Activated B cell treated with CpG ODN at 0.5 μM for 24 hours (primary cell): ENCODE measurements around the gene STRBP. TPM values are rescaled to one million over a fixed set of nuclear protein-coding genes. Genes with fewer than 3 reads are reported as not detected.
A peak's percentile ranks its signal among the peaks of the same experiment; 100 is the strongest.

Experiments
- ATAC-seq: fragments of 200-7000 bp; cut with Tn5 transposase; one replicate; pipeline ENCODE4 v1.10.0; 2021; ENCODE audit warnings: low read depth, mild to moderate bottlenecking, moderate library complexity
- CTCF ChIA-PET: fragments of 350-600 bp; sonication (Branson Sonifier 250); formaldehyde crosslinking; loops from one replicate; lab custom pipeline; 2021; ENCODE audit warnings: antibody characterized with exemption; lab: Charles Lee
- POLR2A ChIA-PET: fragments of 350-600 bp; sonication (Branson Sonifier 250); formaldehyde crosslinking; loops from one replicate; lab custom pipeline; 2021; ENCODE audit warnings: antibody characterized with exemption; lab: Charles Lee
- DNase-seq: peaks from one replicate; pipeline ENCODE4 v3.0.0; 2022
- H3K27ac Mint-ChIP-seq: one replicate; pipeline ENCODE4 v1.8.0; 2020; ENCODE audit warnings: mixed read lengths
- H3K27me3 Mint-ChIP-seq: one replicate; pipeline ENCODE4 v1.8.0; 2021; ENCODE audit warnings: mixed read lengths
- H3K36me3 Mint-ChIP-seq: one replicate; pipeline ENCODE4 v1.8.0; 2021; ENCODE audit warnings: low read depth, mixed read lengths
- H3K4me1 Mint-ChIP-seq: one replicate; pipeline ENCODE4 v1.8.0; 2021; ENCODE audit warnings: mixed read lengths
- H3K4me3 Mint-ChIP-seq: one replicate; pipeline ENCODE4 v1.8.0; 2020; ENCODE audit warnings: mild to moderate bottlenecking, mixed read lengths
- H3K9me3 Mint-ChIP-seq: one replicate; pipeline ENCODE4 v1.8.0; 2020; ENCODE audit warnings: mixed read lengths
- intact Hi-C: fragments of 100-400 bp; cut with micrococcal nuclease; formaldehyde crosslinking; loops from one replicate; pipeline ENCODE4 v1.15.1; 2024
- total RNA-seq: library from RNA; stranded (reverse); gene quantifications from 2 replicates; pipeline ENCODE4 v1.2.3, GENCODE V29; 2022
- TF ChIP-seq, protein P1 (sequence below): fragments of 200-600 bp; IDR thresholded peaks from one replicate; pipeline ENCODE4 v1.8.0; 2022; ENCODE audit warnings: antibody characterized with exemption, mild to moderate bottlenecking

The STRBP gene
- total RNA-seq, 1 donor from 2014 or later = 127 TPM

DNA sequence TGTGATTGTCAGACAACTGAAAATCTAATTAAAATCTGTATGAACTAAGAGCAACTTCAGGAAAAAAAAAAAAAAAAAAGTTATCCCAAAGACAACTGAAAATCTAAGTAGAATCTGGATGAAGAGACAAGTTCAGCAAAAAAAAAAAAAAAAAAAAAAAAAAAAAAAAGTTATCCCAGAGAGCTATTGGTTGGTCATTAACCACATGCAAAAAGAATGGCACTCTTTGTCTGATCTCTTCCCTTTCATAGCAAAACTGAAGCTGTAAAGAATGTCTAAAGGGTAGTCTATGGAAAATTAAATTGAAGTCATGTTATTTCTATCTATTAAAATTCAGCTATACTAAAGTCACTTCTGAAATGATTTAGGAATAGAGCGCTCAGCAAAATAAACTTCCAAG is 32.9 kb downstream of the STRBP start:
- Mint-ChIP-seq H3K27ac (peak overlapping the region; percentile 94), H3K27me3 (no peaks in the 10 kb centered on the region), H3K9me3 (no peaks in the 10 kb centered on the region), H3K4me3 (peak overlapping the region; percentile 69), H3K36me3 (peaks cover 29% of the 10 kb centered on the region), H3K4me1 (peaks cover 55% of the 10 kb centered on the region)
- ATAC-seq = no peak
- POLR2A ChIA-PET = interaction anchor here (0.6 to 8.0 kb wide), 20 partner anchors 10 to 400 kb away, joined by 3 to 85 read pairs (median 5); no protein-coding TSS in a partner anchor
- CTCF ChIA-PET = interaction anchor here (1.1 kb wide), 1 partner anchor 10 kb away, joined by 5 read pairs; no protein-coding TSS in a partner anchor
- TF ChIP-seq, protein P1, sequence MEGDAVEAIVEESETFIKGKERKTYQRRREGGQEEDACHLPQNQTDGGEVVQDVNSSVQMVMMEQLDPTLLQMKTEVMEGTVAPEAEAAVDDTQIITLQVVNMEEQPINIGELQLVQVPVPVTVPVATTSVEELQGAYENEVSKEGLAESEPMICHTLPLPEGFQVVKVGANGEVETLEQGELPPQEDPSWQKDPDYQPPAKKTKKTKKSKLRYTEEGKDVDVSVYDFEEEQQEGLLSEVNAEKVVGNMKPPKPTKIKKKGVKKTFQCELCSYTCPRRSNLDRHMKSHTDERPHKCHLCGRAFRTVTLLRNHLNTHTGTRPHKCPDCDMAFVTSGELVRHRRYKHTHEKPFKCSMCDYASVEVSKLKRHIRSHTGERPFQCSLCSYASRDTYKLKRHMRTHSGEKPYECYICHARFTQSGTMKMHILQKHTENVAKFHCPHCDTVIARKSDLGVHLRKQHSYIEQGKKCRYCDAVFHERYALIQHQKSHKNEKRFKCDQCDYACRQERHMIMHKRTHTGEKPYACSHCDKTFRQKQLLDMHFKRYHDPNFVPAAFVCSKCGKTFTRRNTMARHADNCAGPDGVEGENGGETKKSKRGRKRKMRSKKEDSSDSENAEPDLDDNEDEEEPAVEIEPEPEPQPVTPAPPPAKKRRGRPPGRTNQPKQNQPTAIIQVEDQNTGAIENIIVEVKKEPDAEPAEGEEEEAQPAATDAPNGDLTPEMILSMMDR = no peak
- intact Hi-C loops = loop anchor here (1.0 to 2.0 kb wide), 4 partner anchors 9 to 108 kb away; no protein-coding TSS in a partner anchor
- no peak for DNase-seq

DNA sequence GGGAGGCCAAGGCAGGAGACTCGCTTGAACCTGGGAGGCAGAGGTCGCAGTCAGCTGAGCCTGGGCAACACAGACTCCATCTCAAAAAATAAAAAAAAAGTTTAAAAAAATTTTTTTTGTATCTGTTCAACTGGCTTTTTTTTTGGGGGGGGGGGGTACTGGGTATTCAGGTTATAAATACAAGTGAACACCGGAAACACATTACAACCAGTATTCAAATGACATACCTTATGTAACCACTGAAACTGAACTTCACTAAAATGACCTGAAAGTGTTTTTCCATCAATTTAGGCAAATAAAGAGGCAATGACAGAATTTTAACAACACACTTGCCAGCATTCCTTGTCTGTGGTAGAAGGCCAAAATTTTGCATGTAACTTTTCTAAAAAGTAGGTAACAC is 33.5 kb downstream of the STRBP start:
- Mint-ChIP-seq H3K27me3 (no peaks in the 10 kb centered on the region), H3K9me3 (no peaks in the 10 kb centered on the region), H3K4me1 (peaks cover 49% of the 10 kb centered on the region), H3K36me3 (peaks cover 29% of the 10 kb centered on the region), H3K4me3 (peak overlapping the region; percentile 69), H3K27ac (peak overlapping the region; percentile 94)
- TF ChIP-seq, protein P1 = no peak
- ChIA-PET CTCF (interaction anchor here (1.1 kb wide), 1 partner anchor 10 kb away, joined by 5 read pairs; no protein-coding TSS in a partner anchor), POLR2A (interaction anchor here (0.6 to 8.0 kb wide), 18 partner anchors 9 to 390 kb away, joined by 3 to 85 read pairs (median 6); partner anchors contain the start of gene STRBP)
- ATAC-seq = peak; percentile 42
- intact Hi-C loops = loop anchor here (1.0 to 2.0 kb wide), 6 partner anchors 9 to 108 kb away; partner anchors contain the start of gene STRBP
- no peak for DNase-seq

DNA sequence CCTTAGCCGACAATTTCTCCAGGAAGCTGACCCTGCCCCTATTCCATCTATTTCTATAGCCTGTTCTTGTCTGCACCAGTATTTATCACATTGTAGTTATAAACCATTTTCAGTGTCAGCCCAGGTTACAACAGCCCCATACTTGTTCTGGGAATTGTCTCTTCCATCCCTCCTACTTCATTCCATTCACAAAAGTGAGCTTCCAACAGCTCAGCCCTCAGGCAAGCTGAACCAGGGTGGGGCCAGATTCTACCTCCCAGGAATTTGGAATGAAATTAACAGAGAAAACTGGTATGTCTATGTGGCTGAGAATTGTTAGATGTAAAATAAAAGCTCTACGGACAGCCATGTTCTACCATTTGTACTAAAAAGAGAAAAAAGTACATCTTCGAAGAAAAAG is 36.1 kb downstream of the STRBP start:
- DNase-seq (no peak), ATAC-seq (no peak)
- intact Hi-C loops = no loop called here
- Mint-ChIP-seq H3K27me3 (no peaks in the 10 kb centered on the region), H3K9me3 (no peaks in the 10 kb centered on the region), H3K36me3 (peaks cover 24% of the 10 kb centered on the region), H3K4me1 (peaks cover 24% of the 10 kb centered on the region), H3K4me3 (no peak overlapping the region), H3K27ac (peak overlapping the region; percentile 94)
- POLR2A ChIA-PET = interaction anchor here (0.9 to 8.0 kb wide), 4 partner anchors 12 to 113 kb away, joined by 3 to 85 read pairs (median 6); no protein-coding TSS in a partner anchor
- CTCF ChIA-PET = interaction anchor here (0.7 to 1.4 kb wide), 3 partner anchors 118 to 152 kb away, joined by 3 to 4 read pairs (median 3); no protein-coding TSS in a partner anchor
- TF ChIP-seq, protein P1 = no peak

DNA sequence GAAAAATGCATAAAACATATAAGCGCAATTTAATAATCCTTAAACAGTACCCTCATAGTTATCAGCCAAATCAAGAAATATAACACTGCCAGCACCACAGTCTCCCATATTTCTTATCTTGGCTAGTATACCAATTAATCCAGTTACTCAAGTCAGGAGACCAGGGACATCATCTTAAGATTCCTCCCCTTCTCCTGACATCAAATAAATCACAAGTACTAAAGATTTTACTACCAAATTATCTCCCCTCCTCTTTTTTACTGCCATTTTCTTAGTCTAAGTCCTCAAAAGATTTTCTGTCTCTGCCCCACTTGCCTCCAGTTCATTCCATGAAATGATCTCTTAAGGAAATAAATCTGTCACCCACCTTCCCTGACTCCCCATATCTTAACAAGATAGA is 37.0 kb downstream of the STRBP start:
- H3K4me1 Mint-ChIP-seq = peaks cover 23% of the 10 kb centered on the region
- H3K9me3 Mint-ChIP-seq = no peaks in the 10 kb centered on the region
- peak overlapping the region; percentile 94 for H3K27ac Mint-ChIP-seq
- CTCF ChIA-PET = no interaction called here
- TF ChIP-seq, protein P1 = no peak
- ATAC-seq = no peak
- intact Hi-C loops = no loop called here
- POLR2A ChIA-PET = interaction anchor here (8.0 kb wide), 1 partner anchor 108 kb away, joined by 85 read pairs; no protein-coding TSS in a partner anchor
- DNase-seq = no peak
- H3K4me3 Mint-ChIP-seq = peak overlapping the region; percentile 5
- H3K27me3 Mint-ChIP-seq = no peaks in the 10 kb centered on the region
- H3K36me3 Mint-ChIP-seq = peaks cover 25% of the 10 kb centered on the region

DNA sequence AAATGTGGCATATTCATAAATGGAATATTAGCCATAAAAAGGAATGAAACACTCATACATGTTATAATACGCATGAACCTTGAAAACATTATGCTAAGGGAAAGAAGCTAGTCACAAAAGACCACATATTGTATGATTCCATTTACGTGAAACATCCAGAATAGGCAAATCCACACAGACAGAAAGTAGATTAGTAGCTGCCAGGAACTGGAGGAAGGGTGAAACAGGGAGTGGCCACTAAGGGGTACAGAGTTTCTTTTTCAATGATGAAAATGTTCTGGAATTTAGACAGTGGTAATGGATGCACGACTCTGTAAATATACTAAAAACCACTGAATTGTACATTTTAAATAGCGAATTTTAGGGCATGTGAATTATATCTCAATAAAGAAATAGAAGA is 39.4 kb downstream of the STRBP start:
- H3K9me3 Mint-ChIP-seq = no peaks in the 10 kb centered on the region
- intact Hi-C loops = loop anchor here (10.0 kb wide), 1 partner anchor 324 kb away; the partner anchor contains the start of gene RC3H2
- peaks cover 31% of the 10 kb centered on the region for H3K4me1 Mint-ChIP-seq
- H3K36me3 Mint-ChIP-seq = peaks cover 27% of the 10 kb centered on the region
- POLR2A ChIA-PET = interaction anchor here (0.6 to 1.3 kb wide), 3 partner anchors 10 to 134 kb away, joined by 3 to 4 read pairs (median 3); no protein-coding TSS in a partner anchor
- no peak overlapping the region for H3K4me3 Mint-ChIP-seq
- H3K27me3 Mint-ChIP-seq = no peaks in the 10 kb centered on the region
- CTCF ChIA-PET = no interaction called here
- H3K27ac Mint-ChIP-seq = no peak overlapping the region
- TF ChIP-seq, protein P1 = no peak
- ATAC-seq = no peak
- DNase-seq = no peak
